ENCODE results near the gene SCAF8.
"Not testable (repeated sequence)": the region's sequence is repeated elsewhere in the genome, so short reads cannot be mapped to it uniquely, and the experiment has no call there.

The SCAF8 gene

GRCh38 chr6:154785075-154785474 lies 51.9 kb downstream of the SCAF8 start:
- DNase-seq (ENCODE audit: low read depth): no peak

DNA sequence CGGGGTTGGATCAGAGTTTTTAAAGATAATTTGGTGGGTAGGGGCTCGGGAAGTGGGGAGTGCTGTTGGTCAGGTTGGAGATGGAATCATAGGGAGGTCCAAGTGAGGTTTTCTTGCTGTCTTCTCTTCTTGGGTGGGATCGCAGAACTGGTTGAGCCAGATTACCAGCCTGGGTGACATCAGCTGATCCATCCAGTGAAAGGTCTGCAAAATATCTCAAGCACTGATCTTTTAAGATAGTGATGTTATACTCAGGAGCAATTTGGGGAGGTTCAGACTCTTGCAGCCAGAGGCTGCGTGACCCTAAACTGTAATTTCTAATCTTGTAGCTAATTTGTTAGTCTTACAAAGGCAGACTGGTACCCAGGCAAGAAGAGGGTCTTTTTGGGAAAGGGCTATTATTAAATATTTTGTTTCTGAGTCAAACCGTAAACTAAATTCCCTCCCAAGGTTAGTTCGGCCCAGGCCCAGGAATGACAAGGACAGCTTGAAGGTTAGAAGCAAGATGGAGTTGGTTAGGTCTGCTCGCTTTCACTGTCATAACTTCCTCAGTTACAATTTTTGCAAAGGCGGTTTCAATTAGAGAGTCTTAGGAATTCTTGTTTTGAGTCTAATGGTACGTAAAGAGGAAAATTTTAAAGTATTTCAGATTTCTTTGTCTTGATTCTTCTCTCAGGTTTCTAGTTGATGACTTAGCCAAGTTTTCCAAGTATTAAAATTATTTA lies 53.1 kb downstream of the SCAF8 start:
- no peak for DNase-seq (ENCODE audit: low read depth)

GRCh38 chr6:154791556-154792317 lies 58.5 kb downstream of the SCAF8 start:
- no peak for DNase-seq (ENCODE audit: low read depth)

GRCh38 chr6:154792325-154792724 lies 59.1 kb downstream of the SCAF8 start:
- no peak for DNase-seq (ENCODE audit: low read depth)

DNA sequence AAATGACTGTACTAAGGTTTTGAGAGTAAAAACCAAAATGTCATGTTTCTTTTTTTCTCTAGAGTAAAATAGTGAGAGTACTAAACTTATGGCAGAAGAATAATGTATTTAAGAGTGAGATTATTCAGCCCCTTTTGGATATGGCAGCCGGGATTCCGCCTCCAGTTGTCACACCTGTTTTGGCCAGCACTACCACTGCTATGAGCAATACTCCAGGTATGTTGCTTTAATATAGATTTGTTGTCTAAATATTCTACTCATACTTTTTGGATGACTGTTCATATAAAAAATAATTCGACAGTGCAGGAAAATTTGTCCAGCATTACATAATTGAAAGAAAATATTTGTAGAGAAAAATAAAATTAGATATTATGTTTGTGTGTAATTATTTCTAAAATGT lies 59.5 kb downstream of the SCAF8 start:
- no peak for DNase-seq (ENCODE audit: low read depth)

- DNase-seq (ENCODE audit: low read depth): no peak
Observed at GRCh38 chr6:154796484-154796883, 63.3 kb downstream of the SCAF8 start.

- DNase-seq (ENCODE audit: low read depth): no peak
Observed at GRCh38 chr6:154797857-154798256, 64.6 kb downstream of the SCAF8 start.

GRCh38 chr6:154800338-154800737 lies 67.1 kb downstream of the SCAF8 start:
- DNase-seq (ENCODE audit: low read depth): no peak

- no peak for DNase-seq (ENCODE audit: low read depth)
Observed at GRCh38 chr6:154805288-154805911, 72.2 kb downstream of the SCAF8 start.

DNA sequence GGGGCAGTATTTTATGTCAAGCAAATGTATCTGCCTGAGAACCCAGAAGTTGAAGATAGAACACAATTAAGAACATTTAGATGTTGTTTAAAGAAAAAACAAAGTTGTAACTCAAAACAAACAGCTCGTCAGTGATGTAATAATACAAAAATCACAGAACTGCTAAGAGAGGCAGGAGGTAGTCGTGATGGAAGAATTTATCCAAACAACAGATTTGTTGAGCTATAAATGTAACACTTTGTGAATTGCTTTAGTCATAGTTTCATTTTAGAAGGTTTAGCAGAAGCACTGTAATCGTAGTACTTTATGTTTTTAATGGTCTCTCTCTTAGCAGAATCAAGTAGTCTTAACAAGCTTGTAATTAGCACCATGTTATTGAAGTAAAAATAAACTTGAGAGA lies 73.6 kb downstream of the SCAF8 start:
- DNase-seq (ENCODE audit: low read depth): no peak

GRCh38 chr6:154811663-154812062 lies 78.4 kb downstream of the SCAF8 start:
- not testable (repeated sequence) for DNase-seq (ENCODE audit: low read depth)

DNA sequence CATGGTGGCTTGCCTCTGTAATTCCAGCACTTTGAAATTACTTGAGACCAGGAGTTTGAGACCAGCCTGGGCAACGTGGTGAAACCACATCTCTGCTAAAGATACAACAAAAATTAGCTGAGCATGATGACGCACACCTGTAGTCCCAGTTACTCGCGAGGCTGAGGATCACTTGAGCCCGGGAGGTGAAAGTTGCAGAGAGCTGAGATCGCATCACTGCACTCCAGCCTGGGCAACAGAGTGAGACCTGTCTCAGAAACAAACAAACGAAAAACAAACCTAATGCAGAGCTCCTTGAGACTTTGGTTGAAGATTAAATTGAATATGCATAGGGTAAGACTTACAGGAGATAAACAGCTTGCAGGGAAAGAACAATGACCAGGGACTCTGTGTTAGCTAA lies 80.8 kb downstream of the SCAF8 start:
- no peak for DNase-seq (ENCODE audit: low read depth)

- no peak for DNase-seq (ENCODE audit: low read depth)
Observed at GRCh38 chr6:154815938-154816820, 83.0 kb downstream of the SCAF8 start.

GRCh38 chr6:154821099-154821498 lies 87.9 kb downstream of the SCAF8 start:
- DNase-seq (ENCODE audit: low read depth): no peak

GRCh38 chr6:154821638-154822037 lies 88.4 kb downstream of the SCAF8 start:
- DNase-seq (ENCODE audit: low read depth): no peak

DNA sequence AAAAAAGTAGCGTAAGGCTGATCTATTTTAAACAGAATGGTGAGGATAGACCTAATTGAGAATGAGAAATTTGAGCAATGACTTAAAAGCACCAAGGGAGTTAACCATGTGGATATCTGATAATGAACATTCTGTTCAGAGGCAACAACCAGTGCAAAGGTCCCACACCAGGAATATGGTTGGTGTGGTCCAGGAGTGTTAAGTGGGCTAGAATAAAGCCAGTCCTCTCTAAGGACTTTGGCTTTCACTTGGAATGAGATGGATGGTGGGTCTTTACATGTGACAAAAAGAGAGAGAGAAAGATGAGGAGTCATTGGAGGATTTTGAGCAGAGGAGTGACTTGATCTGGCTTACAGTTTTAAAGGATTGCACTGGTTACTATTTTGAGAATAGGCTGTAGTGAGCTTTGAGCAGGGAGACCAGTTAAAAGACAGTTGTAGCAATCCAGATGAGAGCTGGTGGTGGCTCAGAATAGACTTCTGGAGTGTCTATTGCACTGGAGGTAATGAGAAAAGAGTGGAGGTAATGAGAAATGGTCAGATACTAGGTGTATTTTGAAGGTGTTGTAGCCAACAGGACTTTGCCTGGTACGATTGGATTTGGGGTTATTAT lies 89.8 kb downstream of the SCAF8 start:
- no peak for DNase-seq (ENCODE audit: low read depth)

- DNase-seq (ENCODE audit: low read depth): no peak
Observed at GRCh38 chr6:154824076-154824475, 90.9 kb downstream of the SCAF8 start.

DNA sequence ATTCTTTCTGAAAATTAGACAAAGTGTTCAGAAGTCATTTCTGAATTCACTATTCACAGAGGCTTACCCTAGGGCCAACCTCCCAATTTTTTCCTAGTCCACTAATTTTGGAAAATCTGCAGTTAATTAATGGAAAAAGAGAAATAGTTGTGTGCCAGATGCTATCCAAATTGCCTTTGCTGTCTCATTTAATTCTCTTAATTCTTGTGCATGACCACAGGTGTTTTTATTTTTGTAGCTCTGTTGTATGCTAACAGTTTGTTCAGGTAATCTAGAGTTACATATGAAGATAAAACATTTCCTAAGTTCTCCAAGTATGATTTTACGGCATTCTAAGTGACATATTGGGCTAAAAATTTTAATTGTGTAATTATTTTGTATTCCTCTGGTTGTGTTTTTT lies 96.8 kb downstream of the SCAF8 start:
- no peak for DNase-seq (ENCODE audit: low read depth)

DNA sequence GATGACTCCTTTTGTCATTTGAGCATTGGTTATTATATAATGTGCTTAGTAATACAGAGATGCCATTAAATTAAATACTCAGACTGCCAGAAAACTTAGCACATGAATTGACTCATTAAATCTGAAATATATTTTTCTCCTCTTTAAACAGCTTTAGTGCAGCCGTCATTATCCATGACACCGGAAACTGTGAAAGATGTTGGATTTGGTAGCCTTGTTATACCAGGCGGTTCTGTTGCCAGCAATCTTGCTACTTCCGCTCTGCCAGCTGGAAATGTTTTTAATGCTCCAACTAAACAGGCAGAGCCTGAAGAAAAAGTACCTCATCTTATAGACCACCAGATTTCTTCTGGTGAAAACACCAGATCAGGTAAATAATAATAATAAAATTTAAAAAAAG lies 97.6 kb downstream of the SCAF8 start:
- no peak for DNase-seq (ENCODE audit: low read depth)

DNA sequence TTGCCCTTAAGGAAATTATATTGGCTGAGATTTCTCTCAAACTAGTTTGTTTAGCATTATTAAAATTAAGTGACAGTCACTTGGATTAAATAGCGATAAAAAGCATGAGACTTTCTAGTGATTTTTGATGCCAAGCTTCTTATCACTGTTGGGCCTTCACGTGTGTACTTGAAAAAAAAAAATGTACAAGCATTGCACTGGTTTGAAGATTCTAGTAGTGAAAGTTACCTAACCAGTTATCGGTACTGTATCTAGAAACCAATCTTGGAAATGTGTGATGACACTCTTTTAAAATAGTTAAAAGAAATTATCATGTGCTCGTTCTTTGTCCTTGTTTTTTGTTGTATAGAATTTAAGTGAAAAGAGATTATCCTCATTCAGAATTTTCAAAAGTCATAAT lies 102.1 kb downstream of the SCAF8 start:
- no peak for DNase-seq (ENCODE audit: low read depth)

DNA sequence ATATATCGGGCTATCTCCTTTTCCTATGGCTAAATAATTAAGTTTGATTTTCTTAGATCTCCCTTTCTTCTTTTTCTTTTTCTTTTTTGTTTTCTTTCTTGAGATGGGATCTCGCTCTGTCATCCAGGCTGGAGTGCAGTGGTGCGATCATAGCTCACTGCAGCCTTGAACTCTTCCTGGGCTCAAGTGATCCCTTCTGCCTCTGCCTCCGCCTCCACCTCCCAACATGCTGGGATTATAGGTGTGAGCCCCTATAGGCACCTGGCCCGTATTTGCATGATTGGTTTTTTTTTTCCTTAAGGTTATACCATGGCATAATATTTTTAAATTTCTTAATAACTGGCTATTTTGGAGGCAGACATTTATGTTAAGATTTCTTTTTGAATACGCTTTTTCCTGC lies 106.3 kb downstream of the SCAF8 start:
- DNase-seq (ENCODE audit: low read depth): no peak

GRCh38 chr6:154840363-154840762 lies 107.1 kb downstream of the SCAF8 start:
- DNase-seq (ENCODE audit: low read depth): no peak

All from T follicular helper cell (primary cell).